ENCODE results near the gene OXTR.

Gene OXTR

GRCh38 chr3:8736436-8736835 lies 33.0 kb downstream of the OXTR start:
- TF ChIP-seq TAF1 (IDR thresholded peaks at IDR 0.05; ENCODE audit: borderline replicate concordance, insufficient read depth, low read length) = no peak
- no peak for TF ChIP-seq FOXP2 (optimal IDR thresholded peaks at IDR 0.05; ENCODE audit: borderline replicate concordance, extremely low read depth, extremely low read length, insufficient read depth)
- TF ChIP-seq POLR2AphosphoS5 (IDR thresholded peaks at IDR 0.05; ENCODE audit: low read depth, low read length) = no peak
- TF ChIP-seq SIN3A (IDR thresholded peaks at IDR 0.05; ENCODE audit: borderline replicate concordance, insufficient read depth, low read length) = no peak
- no peak for TF ChIP-seq REST (IDR thresholded peaks at IDR 0.05; ENCODE audit: insufficient read depth in 1 of 2, low read depth in 2 of 2, low read length in 2 of 2)

GRCh38 chr3:8734908-8735307 lies 34.5 kb downstream of the OXTR start:
- TF ChIP-seq FOXP2 (optimal IDR thresholded peaks at IDR 0.05; ENCODE audit: borderline replicate concordance, extremely low read depth, extremely low read length, insufficient read depth) (no peak), POLR2AphosphoS5 (IDR thresholded peaks at IDR 0.05; ENCODE audit: low read depth, low read length) (no peak), REST (IDR thresholded peaks at IDR 0.05; ENCODE audit: insufficient read depth in 1 of 2, low read depth in 2 of 2, low read length in 2 of 2) (no peak), SIN3A (IDR thresholded peaks at IDR 0.05; ENCODE audit: borderline replicate concordance, insufficient read depth, low read length) (no peak), TAF1 (IDR thresholded peaks at IDR 0.05; ENCODE audit: borderline replicate concordance, insufficient read depth, low read length) (no peak)

- no peak for TF ChIP-seq TAF1 (IDR thresholded peaks at IDR 0.05; ENCODE audit: borderline replicate concordance, insufficient read depth, low read length)
- TF ChIP-seq POLR2AphosphoS5 (IDR thresholded peaks at IDR 0.05; ENCODE audit: low read depth, low read length) = no peak
- TF ChIP-seq REST (IDR thresholded peaks at IDR 0.05; ENCODE audit: insufficient read depth in 1 of 2, low read depth in 2 of 2, low read length in 2 of 2) = no peak
- no peak for TF ChIP-seq SIN3A (IDR thresholded peaks at IDR 0.05; ENCODE audit: borderline replicate concordance, insufficient read depth, low read length)
- TF ChIP-seq FOXP2 (optimal IDR thresholded peaks at IDR 0.05; ENCODE audit: borderline replicate concordance, extremely low read depth, extremely low read length, insufficient read depth) = no peak
Observed at GRCh38 chr3:8734137-8734878, 35.1 kb downstream of the OXTR start.

- TF ChIP-seq FOXP2 (optimal IDR thresholded peaks at IDR 0.05; ENCODE audit: borderline replicate concordance, extremely low read depth, extremely low read length, insufficient read depth) (no peak), SIN3A (IDR thresholded peaks at IDR 0.05; ENCODE audit: borderline replicate concordance, insufficient read depth, low read length) (no peak), POLR2AphosphoS5 (IDR thresholded peaks at IDR 0.05; ENCODE audit: low read depth, low read length) (no peak), TAF1 (IDR thresholded peaks at IDR 0.05; ENCODE audit: borderline replicate concordance, insufficient read depth, low read length) (no peak), REST (IDR thresholded peaks at IDR 0.05; ENCODE audit: insufficient read depth in 1 of 2, low read depth in 2 of 2, low read length in 2 of 2) (no peak)
Observed at GRCh38 chr3:8733332-8734094, 35.9 kb downstream of the OXTR start, which contains the start of gene CAV3. CAV3 (plus strand) TSS chr3:8733802; CDS start chr3:8733877, 75 bp downstream.
